VCaP (cell line): Measurements from ENCODE around the gene LSR.

Source experiments
- H3K27ac ChIP-seq: fragments of 450-650 bp; 2 replicates; pipeline ENCODE4 v1.5.1; 2017
- TF ChIP-seq, protein P1 (sequence below): fragments of 450-650 bp; conservative IDR thresholded peaks from 2 replicates; pipeline ENCODE4 v1.5.1; 2017; ENCODE audit warnings: mild to moderate bottlenecking, moderate library complexity

Gene LSR

DNA sequence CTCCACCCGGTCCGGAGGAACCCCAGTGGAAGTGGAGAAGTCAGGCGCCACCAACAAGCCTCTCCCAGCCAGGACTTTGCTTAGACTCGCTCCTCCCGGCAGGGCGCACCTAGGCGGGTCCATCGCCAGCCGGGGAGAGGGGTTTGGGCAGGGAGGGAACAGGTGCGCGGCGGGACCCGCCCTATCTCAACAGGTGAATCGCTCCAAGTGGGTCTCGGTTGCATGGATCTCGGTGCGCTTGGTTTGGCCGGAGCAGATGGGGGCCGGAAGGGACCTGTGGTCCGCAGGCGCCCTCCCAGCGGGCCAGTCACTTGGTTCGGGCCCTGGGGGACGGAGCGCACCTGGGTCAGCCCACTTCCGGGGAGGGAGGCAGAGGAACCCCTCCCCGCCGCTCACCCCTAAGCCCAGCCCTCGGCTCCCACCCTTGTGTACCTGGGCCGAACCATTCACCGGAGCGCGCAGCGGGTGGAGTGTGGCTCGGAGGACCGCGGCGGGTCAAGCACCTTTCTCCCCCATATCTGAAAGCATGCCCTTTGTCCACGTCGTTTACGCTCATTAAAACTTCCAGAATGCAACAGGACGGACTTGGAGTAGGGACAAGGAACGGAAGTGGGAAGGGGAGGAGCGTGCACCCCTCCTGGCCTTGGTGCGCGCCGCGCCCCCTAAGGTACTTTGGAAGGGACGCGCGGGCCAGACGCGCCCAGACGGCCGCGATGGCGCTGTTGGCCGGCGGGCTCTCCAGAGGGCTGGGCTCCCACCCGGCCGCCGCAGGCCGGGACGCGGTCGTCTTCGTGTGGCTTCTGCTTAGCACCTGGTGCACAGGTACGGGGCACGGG lies at the start of gene LSR:
LSR (plus strand) TSS at position 693 of the 836 bp plus-strand sequence; CDS start at position 714, 21 bp downstream.
- H3K27ac ChIP-seq = peak within 1 kb of the TSS; percentile 100
- TF ChIP-seq, protein P1, sequence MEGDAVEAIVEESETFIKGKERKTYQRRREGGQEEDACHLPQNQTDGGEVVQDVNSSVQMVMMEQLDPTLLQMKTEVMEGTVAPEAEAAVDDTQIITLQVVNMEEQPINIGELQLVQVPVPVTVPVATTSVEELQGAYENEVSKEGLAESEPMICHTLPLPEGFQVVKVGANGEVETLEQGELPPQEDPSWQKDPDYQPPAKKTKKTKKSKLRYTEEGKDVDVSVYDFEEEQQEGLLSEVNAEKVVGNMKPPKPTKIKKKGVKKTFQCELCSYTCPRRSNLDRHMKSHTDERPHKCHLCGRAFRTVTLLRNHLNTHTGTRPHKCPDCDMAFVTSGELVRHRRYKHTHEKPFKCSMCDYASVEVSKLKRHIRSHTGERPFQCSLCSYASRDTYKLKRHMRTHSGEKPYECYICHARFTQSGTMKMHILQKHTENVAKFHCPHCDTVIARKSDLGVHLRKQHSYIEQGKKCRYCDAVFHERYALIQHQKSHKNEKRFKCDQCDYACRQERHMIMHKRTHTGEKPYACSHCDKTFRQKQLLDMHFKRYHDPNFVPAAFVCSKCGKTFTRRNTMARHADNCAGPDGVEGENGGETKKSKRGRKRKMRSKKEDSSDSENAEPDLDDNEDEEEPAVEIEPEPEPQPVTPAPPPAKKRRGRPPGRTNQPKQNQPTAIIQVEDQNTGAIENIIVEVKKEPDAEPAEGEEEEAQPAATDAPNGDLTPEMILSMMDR = 0 out of 2 replicates have a peak, but pooled peaks have one; percentile 8

DNA sequence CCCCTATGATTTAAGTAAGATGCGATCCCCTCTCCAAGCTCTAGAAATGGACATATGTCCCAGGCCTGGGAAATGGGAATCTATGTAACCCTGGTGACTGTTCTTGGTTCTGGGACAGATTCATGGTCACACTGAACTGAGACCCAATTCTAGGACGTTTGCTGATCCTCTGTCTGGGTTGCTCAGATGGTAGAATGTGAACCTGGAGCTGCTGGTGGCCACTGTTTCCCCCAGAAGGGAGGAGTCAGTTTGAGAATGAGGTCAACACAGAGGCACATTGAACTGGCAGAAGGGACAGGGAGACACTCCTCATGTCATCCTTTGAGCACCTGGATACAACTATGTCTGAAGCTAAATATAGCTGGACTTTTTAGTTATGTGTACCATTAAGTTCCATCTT lies 49.3 kb upstream of the LSR start:
- no peak overlapping the region for H3K27ac ChIP-seq
- TF ChIP-seq, protein P1 = no peak

GRCh38 chr19:35202722-35203688 lies 45.8 kb upstream of the LSR start:
- no peak overlapping the region for H3K27ac ChIP-seq
- TF ChIP-seq, protein P1 = no peak

DNA sequence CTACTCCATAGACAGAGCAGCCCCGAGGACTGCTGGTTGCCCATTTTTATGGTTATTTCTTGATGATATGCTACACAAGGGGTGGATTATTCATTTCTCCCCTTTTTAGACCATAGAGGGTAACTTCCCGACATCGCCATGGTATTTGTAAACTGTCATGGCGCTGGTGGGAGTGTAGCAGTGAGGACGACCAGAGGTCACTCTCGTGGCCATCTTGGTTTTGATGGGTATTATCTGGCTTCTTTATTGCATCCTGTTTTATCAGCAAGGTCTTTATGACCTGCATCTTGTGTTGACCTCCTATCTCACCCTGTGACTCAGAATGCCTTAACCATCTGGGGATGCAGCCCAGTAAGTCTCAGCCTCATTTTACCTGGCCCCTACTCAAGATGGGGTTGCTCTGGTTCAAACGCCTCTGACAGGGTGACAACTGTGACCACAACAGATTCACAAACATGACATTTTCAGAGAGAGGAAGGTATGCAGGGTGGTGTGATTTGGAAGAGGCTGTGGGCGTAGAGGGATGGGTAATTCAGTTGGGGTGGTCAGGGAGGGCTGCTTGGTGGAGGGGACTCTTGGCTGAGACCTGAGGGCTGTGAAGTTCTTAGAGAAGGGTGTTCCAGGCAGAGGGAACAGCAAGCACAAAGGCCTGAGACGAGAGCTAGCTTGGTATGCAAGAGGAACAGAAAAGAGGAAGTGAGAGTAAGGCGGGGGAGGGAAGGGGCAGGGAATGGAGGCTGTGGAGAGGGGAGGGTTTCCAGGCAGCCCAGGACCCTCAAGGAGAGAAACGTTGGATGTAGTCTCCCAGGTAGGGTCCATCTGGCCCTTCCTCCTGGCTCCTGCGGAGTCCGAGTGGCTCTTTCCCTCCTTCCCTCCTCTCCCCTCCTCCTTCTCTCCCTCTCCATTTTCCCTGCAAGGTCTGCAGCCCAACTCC lies 43.7 kb upstream of the LSR start:
- TF ChIP-seq, protein P1 = no peak

GRCh38 chr19:35205733-35206323 lies 43.0 kb upstream of the LSR start:
- no peak overlapping the region for H3K27ac ChIP-seq
- TF ChIP-seq, protein P1 = no peak

More for the DNA sequence above, 43.7 kb upstream of the LSR start:
- no peak overlapping the region for H3K27ac ChIP-seq

DNA sequence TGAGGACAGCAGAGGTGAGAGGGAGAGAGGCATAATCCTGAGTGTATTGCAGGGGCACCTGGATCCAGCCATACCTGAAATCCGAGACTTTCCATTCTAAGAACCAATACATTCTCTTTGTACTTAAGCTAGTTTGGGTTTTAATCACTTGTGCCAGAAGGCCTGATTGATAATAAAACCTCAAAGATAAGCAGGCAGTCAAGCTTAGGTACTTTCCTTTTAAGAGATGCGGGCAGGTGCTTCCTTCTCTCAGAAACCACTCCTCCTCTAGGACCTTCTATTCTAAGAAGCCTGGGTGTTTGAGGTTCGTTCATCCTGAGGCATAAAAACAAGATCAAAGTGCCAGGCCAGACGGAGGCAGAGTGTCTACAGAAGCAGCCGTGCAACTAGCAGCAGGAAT lies 42.4 kb upstream of the LSR start:
- TF ChIP-seq, protein P1 = no peak
- no peak overlapping the region for H3K27ac ChIP-seq
